DND-41 (cell line): ENCODE data around the gene DPP3.

Experiments
- ATAC-seq: fragments of 200-7000 bp; cut with Tn5 transposase; 3 replicates; pipeline ENCODE4 v1.9.1; 2021; ENCODE audit warnings: low read depth; ENCODE audit not compliant: insufficient read depth
- DNase-seq: peaks from one replicate; pipeline ENCODE4 v3.0.0-alpha.2; 2020
- H2AFZ ChIP-seq: 2 replicates; pipeline ENCODE4 v1.6.0; 2012; ENCODE audit warnings: low read depth, low read length
- H3K27ac ChIP-seq: 2 replicates; pipeline ENCODE4 v1.5.1; 2012; ENCODE audit warnings: low read length, inconsistent platforms
- H3K27me3 ChIP-seq: fragments of 200-600 bp; sonication (generic); 2 replicates; pipeline ENCODE4 v1.6.0; 2012; ENCODE audit warnings: low read length, mild to moderate bottlenecking, inconsistent platforms; ENCODE audit not compliant: insufficient read depth, poor library complexity
- H3K36me3 ChIP-seq: 2 replicates; pipeline ENCODE4 v1.5.1; 2012; ENCODE audit warnings: low read length, inconsistent platforms; ENCODE audit not compliant: insufficient read depth
- H3K4me1 ChIP-seq: 2 replicates; pipeline ENCODE4 v1.5.1; 2012; ENCODE audit warnings: mild to moderate bottlenecking, low read length; ENCODE audit not compliant: insufficient read depth
- H3K4me2 ChIP-seq: 2 replicates; pipeline ENCODE4 v1.6.0; 2012; ENCODE audit warnings: mild to moderate bottlenecking, moderate library complexity, low read length, inconsistent platforms; ENCODE audit not compliant: insufficient read depth
- H3K4me3 ChIP-seq, 2 experiments: fragments of 200-600 bp in 1 of 2; shearing (Covaris generic) in 1 of 2; 2 replicates each; pipeline ENCODE4 v1.5.1; 2012 to 2016; ENCODE audit warnings: inconsistent platforms in 2 of 2, low read length in 2 of 2, mild to moderate bottlenecking in 2 of 2, low read depth in 1 of 2, moderate library complexity in 1 of 2
- H3K79me2 ChIP-seq: 2 replicates; pipeline ENCODE4 v1.6.0; 2012; ENCODE audit warnings: low read length, inconsistent platforms; ENCODE audit not compliant: insufficient read depth
- H3K9ac ChIP-seq: 2 replicates; pipeline ENCODE4 v1.6.0; 2012; ENCODE audit warnings: low read depth, mild to moderate bottlenecking, inconsistent platforms, low read length, moderate library complexity
- H3K9me3 ChIP-seq: 2 replicates; pipeline ENCODE4 v1.5.1; 2012; ENCODE audit warnings: low read length, moderate library complexity, mild to moderate bottlenecking, inconsistent platforms; ENCODE audit not compliant: insufficient read depth, severe bottlenecking
- H4K20me1 ChIP-seq: 2 replicates; pipeline ENCODE4 v1.6.0; 2012; ENCODE audit warnings: low read length; ENCODE audit not compliant: insufficient read depth
- EZH2 ChIP-seq: IDR thresholded peaks from 3 replicates; pipeline ENCODE4 v1.6.1; 2012; ENCODE audit warnings: borderline replicate concordance, low read depth, mild to moderate bottlenecking, moderate library complexity, low read length, inconsistent platforms; ENCODE audit not compliant: severe bottlenecking
- TF ChIP-seq, protein P1 (sequence below): IDR thresholded peaks from 2 replicates; pipeline ENCODE4 v1.5.1; 2012; ENCODE audit warnings: borderline replicate concordance, low read length, moderate library complexity, mild to moderate bottlenecking; ENCODE audit not compliant: poor library complexity, severe bottlenecking; ENCODE audit errors: extremely low read depth

The DPP3 gene

DNA sequence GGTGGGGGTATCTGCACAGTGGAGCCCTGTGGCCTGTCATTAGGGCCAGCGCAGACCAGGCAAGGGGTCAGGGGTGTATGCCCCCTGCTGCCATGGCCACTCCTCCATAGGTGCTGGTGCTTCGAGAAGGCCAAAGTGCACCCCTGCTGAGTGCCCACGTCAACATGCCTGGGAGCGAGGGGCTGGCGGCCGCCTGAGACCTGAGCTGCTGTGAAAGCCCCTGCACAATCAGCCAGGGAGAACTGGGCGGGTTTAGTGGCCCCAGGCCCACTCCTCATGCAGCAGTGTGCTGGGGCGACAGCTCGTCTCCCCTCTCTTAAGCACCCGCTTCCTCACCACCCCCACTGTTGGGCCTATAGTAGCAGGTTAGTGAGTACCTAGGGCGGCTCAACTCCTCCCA is 51.6 kb downstream of the DPP3 start:
- no peaks in the 10 kb centered on the region for H3K79me2 ChIP-seq
- H3K9me3 ChIP-seq, result no peaks in the 10 kb centered on the region
- no peak for DNase-seq
- no peaks in the 10 kb centered on the region for H3K4me1 ChIP-seq
- H3K4me3 ChIP-seq, result no peak overlapping the region
- ATAC-seq, result no peak
- H4K20me1 ChIP-seq, result no peaks in the 10 kb centered on the region
- no peak overlapping the region for H3K9ac ChIP-seq
- H3K27me3 ChIP-seq, result no peaks in the 10 kb centered on the region
- H3K4me2 ChIP-seq, result no peak overlapping the region
- TF ChIP-seq, protein P1, sequence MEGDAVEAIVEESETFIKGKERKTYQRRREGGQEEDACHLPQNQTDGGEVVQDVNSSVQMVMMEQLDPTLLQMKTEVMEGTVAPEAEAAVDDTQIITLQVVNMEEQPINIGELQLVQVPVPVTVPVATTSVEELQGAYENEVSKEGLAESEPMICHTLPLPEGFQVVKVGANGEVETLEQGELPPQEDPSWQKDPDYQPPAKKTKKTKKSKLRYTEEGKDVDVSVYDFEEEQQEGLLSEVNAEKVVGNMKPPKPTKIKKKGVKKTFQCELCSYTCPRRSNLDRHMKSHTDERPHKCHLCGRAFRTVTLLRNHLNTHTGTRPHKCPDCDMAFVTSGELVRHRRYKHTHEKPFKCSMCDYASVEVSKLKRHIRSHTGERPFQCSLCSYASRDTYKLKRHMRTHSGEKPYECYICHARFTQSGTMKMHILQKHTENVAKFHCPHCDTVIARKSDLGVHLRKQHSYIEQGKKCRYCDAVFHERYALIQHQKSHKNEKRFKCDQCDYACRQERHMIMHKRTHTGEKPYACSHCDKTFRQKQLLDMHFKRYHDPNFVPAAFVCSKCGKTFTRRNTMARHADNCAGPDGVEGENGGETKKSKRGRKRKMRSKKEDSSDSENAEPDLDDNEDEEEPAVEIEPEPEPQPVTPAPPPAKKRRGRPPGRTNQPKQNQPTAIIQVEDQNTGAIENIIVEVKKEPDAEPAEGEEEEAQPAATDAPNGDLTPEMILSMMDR, result no peak
- TF ChIP-seq EZH2, result no peak
- no peak overlapping the region for H2AFZ ChIP-seq
- 0 out of 2 replicates have a peak, but pooled peaks cover 7% of the 10 kb centered on the region for H3K36me3 ChIP-seq
- no peak overlapping the region for H3K27ac ChIP-seq

- no peak for ATAC-seq
Measured at GRCh38 chr11:66532784-66533183, 52.5 kb downstream of the DPP3 start.

GRCh38 chr11:66539170-66539869 is 59.1 kb downstream of the DPP3 start:
- Histone ChIP-seq H4K20me1 (no peaks in the 10 kb centered on the region), H3K4me3 (no peak overlapping the region), H3K9me3 (no peaks in the 10 kb centered on the region), H2AFZ (no peak overlapping the region), H3K4me2 (no peak overlapping the region), H3K4me1 (peaks cover 12% of the 10 kb centered on the region), H3K79me2 (no peaks in the 10 kb centered on the region), H3K27ac (no peak overlapping the region), H3K36me3 (peaks cover 39% of the 10 kb centered on the region), H3K27me3 (no peaks in the 10 kb centered on the region), H3K9ac (no peak overlapping the region)
- ATAC-seq, result no peak
- no peak for TF ChIP-seq EZH2
- TF ChIP-seq, protein P1, result no peak
- DNase-seq, result no peak

More at GRCh38 chr11:66532784-66533183, 52.5 kb downstream of the DPP3 start:
- H2AFZ ChIP-seq, result no peak overlapping the region
- no peak for DNase-seq
- H3K4me1 ChIP-seq, result no peaks in the 10 kb centered on the region
- no peak overlapping the region for H3K9ac ChIP-seq
- H3K27me3 ChIP-seq, result no peaks in the 10 kb centered on the region
- H3K4me3 ChIP-seq, result no peak overlapping the region
- no peaks in the 10 kb centered on the region for H4K20me1 ChIP-seq
- H3K4me2 ChIP-seq, result no peak overlapping the region
- H3K9me3 ChIP-seq, result no peaks in the 10 kb centered on the region
- TF ChIP-seq EZH2, result no peak
- TF ChIP-seq, protein P1, result no peak
- no peaks in the 10 kb centered on the region for H3K79me2 ChIP-seq
- H3K36me3 ChIP-seq, result 0 out of 2 replicates have a peak, but pooled peaks cover 10% of the 10 kb centered on the region
- H3K27ac ChIP-seq, result no peak overlapping the region
